ENCODE measurements around the gene HNF4A. TPM values are rescaled to one million over a fixed set of nuclear protein-coding genes. Genes with fewer than 3 reads are reported as not detected.

Gene HNF4A
- total RNA-seq, 5 donors from 2014 or later (not counting 1 experiment from before 2014, with no cell fraction given) = 0.16 to 0.35 (median 0.32) TPM; not detected in 2

GRCh38 chr20:44392776-44393607, 37.5 kb downstream of the HNF4A start:
- no peak for ATAC-seq (replicated peaks in 1 of 4)
- peaks cover 1 to 32% of the 10 kb centered on the region in 2 experiments for H3K27me3 ChIP-seq (replicated peaks in 1 of 2; ENCODE audit: control insufficient read depth in 2 of 2, extremely low read depth in 1 of 2, insufficient read depth in 2 of 2, low read length in 1 of 2)
- no peak overlapping the region for H3K27ac Mint-ChIP-seq
- no peak overlapping the region for H3K4me3 ChIP-seq (ENCODE audit: control insufficient read depth in 1 of 2, extremely low read depth in 1 of 2, low read length in 1 of 2)
- H3K4me1 ChIP-seq (ENCODE audit: control insufficient read depth in 1 of 2, extremely low read depth in 1 of 2, insufficient read depth in 2 of 2, low read length in 2 of 2) = peaks cover 0 to 9% of the 10 kb centered on the region in 2 experiments
- H3K27ac ChIP-seq (ENCODE audit: low read length) = no peak overlapping the region
- peaks cover 8 to 12% of the 10 kb centered on the region in 2 donors for H3K27me3 Mint-ChIP-seq
- ChIA-PET POLR2A (no interaction called here), CTCF (no interaction called here)
- peaks cover 7 to 14% (median 7%) of the 10 kb centered on the region in 3 donors for H3K4me1 Mint-ChIP-seq
- H3K36me3 ChIP-seq (ENCODE audit: control insufficient read depth in 2 of 2, extremely low read depth in 1 of 2, insufficient read depth in 1 of 2, low read length in 1 of 2) = no peaks in the 10 kb centered on the region
- H3K4me3 Mint-ChIP-seq = no peak overlapping the region
- no peaks in the 10 kb centered on the region for H3K36me3 Mint-ChIP-seq
- H3K9me3 ChIP-seq = no peaks in the 10 kb centered on the region
- 71% methylated on average over 4 of the region's 5 CpGs for WGBS (ENCODE audit: insufficient coverage)
- no peaks in the 10 kb centered on the region for H3K9me3 Mint-ChIP-seq
- no peak for DNase-seq

GRCh38 chr20:44393608-44394451, 38.3 kb downstream of the HNF4A start:
- peaks cover 5 to 10% of the 10 kb centered on the region in 2 donors for H3K27me3 Mint-ChIP-seq
- H3K36me3 Mint-ChIP-seq = no peaks in the 10 kb centered on the region
- POLR2A ChIA-PET = no interaction called here
- H3K4me3 Mint-ChIP-seq = no peak overlapping the region
- no peak overlapping the region for H3K4me3 ChIP-seq (ENCODE audit: control insufficient read depth in 1 of 2, extremely low read depth in 1 of 2, low read length in 1 of 2)
- H3K27me3 ChIP-seq (replicated peaks in 1 of 2; ENCODE audit: control insufficient read depth in 2 of 2, extremely low read depth in 1 of 2, insufficient read depth in 2 of 2, low read length in 1 of 2) = peaks cover 2 to 27% of the 10 kb centered on the region in 2 experiments
- no peaks in the 10 kb centered on the region for H3K9me3 ChIP-seq
- peaks cover 2 to 6% (median 3%) of the 10 kb centered on the region in 3 donors for H3K4me1 Mint-ChIP-seq
- no peaks in the 10 kb centered on the region for H3K9me3 Mint-ChIP-seq
- H3K36me3 ChIP-seq (ENCODE audit: control insufficient read depth in 2 of 2, extremely low read depth in 1 of 2, insufficient read depth in 1 of 2, low read length in 1 of 2) = no peaks in the 10 kb centered on the region
- ATAC-seq (replicated peaks in 1 of 4) (no peak), DNase-seq (no peak)
- H3K27ac Mint-ChIP-seq = no peak overlapping the region
- CTCF ChIA-PET = no interaction called here
- WGBS (ENCODE audit: insufficient coverage) = 90% methylated on average over 2 of the region's 9 CpGs
- peaks cover 0 to under 1% of the 10 kb centered on the region in 2 experiments for H3K4me1 ChIP-seq (ENCODE audit: control insufficient read depth in 1 of 2, extremely low read depth in 1 of 2, insufficient read depth in 2 of 2, low read length in 2 of 2)
- H3K27ac ChIP-seq (ENCODE audit: low read length) = no peak overlapping the region

GRCh38 chr20:44394452-44394701, 38.9 kb downstream of the HNF4A start:
- H3K9me3 ChIP-seq = no peaks in the 10 kb centered on the region
- no peak overlapping the region for H3K27ac ChIP-seq (ENCODE audit: low read length)
- no peaks in the 10 kb centered on the region for H3K36me3 Mint-ChIP-seq
- no peaks in the 10 kb centered on the region for H3K4me1 ChIP-seq (ENCODE audit: control insufficient read depth in 1 of 2, extremely low read depth in 1 of 2, insufficient read depth in 2 of 2, low read length in 2 of 2)
- ChIA-PET CTCF (no interaction called here), POLR2A (no interaction called here)
- ATAC-seq (replicated peaks in 1 of 4) = no peak
- H3K4me3 ChIP-seq (ENCODE audit: control insufficient read depth in 1 of 2, extremely low read depth in 1 of 2, low read length in 1 of 2) = no peak overlapping the region
- peaks cover 0 to under 1% (median 0%) of the 10 kb centered on the region in 3 donors for H3K4me1 Mint-ChIP-seq
- H3K4me3 Mint-ChIP-seq = no peak overlapping the region
- H3K27me3 Mint-ChIP-seq = peaks cover 7 to 10% of the 10 kb centered on the region in 2 donors
- H3K9me3 Mint-ChIP-seq = no peaks in the 10 kb centered on the region
- WGBS (ENCODE audit: insufficient coverage) = 89% methylated on average over 2 of the region's 2 CpGs
- DNase-seq = no peak
- H3K27ac Mint-ChIP-seq = no peak overlapping the region
- peaks cover 4 to 25% of the 10 kb centered on the region in 2 experiments for H3K27me3 ChIP-seq (replicated peaks in 1 of 2; ENCODE audit: control insufficient read depth in 2 of 2, extremely low read depth in 1 of 2, insufficient read depth in 2 of 2, low read length in 1 of 2)
- no peaks in the 10 kb centered on the region for H3K36me3 ChIP-seq (ENCODE audit: control insufficient read depth in 2 of 2, extremely low read depth in 1 of 2, insufficient read depth in 1 of 2, low read length in 1 of 2)

GRCh38 chr20:44394702-44395460, 39.4 kb downstream of the HNF4A start:
- ATAC-seq (replicated peaks in 1 of 4) (no peak), DNase-seq (no peak)
- Mint-ChIP-seq H3K4me1 (no peaks in the 10 kb centered on the region), H3K27ac (no peak overlapping the region), H3K9me3 (no peaks in the 10 kb centered on the region), H3K4me3 (no peak overlapping the region), H3K36me3 (no peaks in the 10 kb centered on the region), H3K27me3 (peaks cover 6 to 9% of the 10 kb centered on the region in 2 donors)
- no peaks in the 10 kb centered on the region for H3K36me3 ChIP-seq (ENCODE audit: control insufficient read depth in 2 of 2, extremely low read depth in 1 of 2, insufficient read depth in 1 of 2, low read length in 1 of 2)
- no peaks in the 10 kb centered on the region for H3K9me3 ChIP-seq
- ChIA-PET POLR2A (no interaction called here), CTCF (interaction anchor here in 1 of 2 donors (1.0 kb wide), 1 partner anchor 10 kb away, joined by 5 read pairs; no protein-coding TSS in a partner anchor)
- 81% methylated on average over 11 of the region's 15 CpGs for WGBS (ENCODE audit: insufficient coverage)
- no peaks in the 10 kb centered on the region for H3K4me1 ChIP-seq (ENCODE audit: control insufficient read depth in 1 of 2, extremely low read depth in 1 of 2, insufficient read depth in 2 of 2, low read length in 2 of 2)
- H3K4me3 ChIP-seq (ENCODE audit: control insufficient read depth in 1 of 2, extremely low read depth in 1 of 2, low read length in 1 of 2) = no peak overlapping the region
- no peak overlapping the region for H3K27ac ChIP-seq (ENCODE audit: low read length)
- H3K27me3 ChIP-seq (replicated peaks in 1 of 2; ENCODE audit: control insufficient read depth in 2 of 2, extremely low read depth in 1 of 2, insufficient read depth in 2 of 2, low read length in 1 of 2) = peaks cover 4 to 24% of the 10 kb centered on the region in 2 experiments

- CTCF ChIA-PET = interaction anchor here (0.5 to 1.6 kb wide), 4 partner anchors 11 to 450 kb away, joined by 4 to 6 read pairs (median 4); no protein-coding TSS in a partner anchor
- Mint-ChIP-seq H3K27me3 (peaks cover 6 to 9% of the 10 kb centered on the region in 2 donors), H3K4me3 (no peak overlapping the region), H3K36me3 (no peaks in the 10 kb centered on the region), H3K4me1 (no peaks in the 10 kb centered on the region), H3K27ac (no peak overlapping the region), H3K9me3 (no peaks in the 10 kb centered on the region)
- 59% methylated on average over 5 of the region's 11 CpGs for WGBS (ENCODE audit: insufficient coverage)
- Histone ChIP-seq H3K27ac (ENCODE audit: low read length) (no peak overlapping the region), H3K27me3 (replicated peaks in 1 of 2; ENCODE audit: control insufficient read depth in 2 of 2, extremely low read depth in 1 of 2, insufficient read depth in 2 of 2, low read length in 1 of 2) (peaks cover 4 to 24% of the 10 kb centered on the region in 2 experiments), H3K4me3 (ENCODE audit: control insufficient read depth in 1 of 2, extremely low read depth in 1 of 2, low read length in 1 of 2) (no peak overlapping the region), H3K9me3 (no peaks in the 10 kb centered on the region), H3K4me1 (ENCODE audit: control insufficient read depth in 1 of 2, extremely low read depth in 1 of 2, insufficient read depth in 2 of 2, low read length in 2 of 2) (no peaks in the 10 kb centered on the region), H3K36me3 (ENCODE audit: control insufficient read depth in 2 of 2, extremely low read depth in 1 of 2, insufficient read depth in 1 of 2, low read length in 1 of 2) (no peaks in the 10 kb centered on the region)
- POLR2A ChIA-PET = no interaction called here
- ATAC-seq (replicated peaks in 1 of 4) (no peak), DNase-seq (no peak)
Measured at GRCh38 chr20:44395461-44396340, 40.2 kb downstream of the HNF4A start.
